Tibial artery (tissue), 4 donors: ENCODE results near the gene NPHP4.

ENCODE experiments used
- DNase-seq, 2 donors: peaks; one replicate each; pipeline ENCODE4 v3.0.0-alpha.2; 2019
- H3K27ac ChIP-seq, 2 donors: fragments of 200-600 bp; sonication (generic) in 1 of 2; 1 replicate in 1 of 2; 2 replicates in 1 of 2; pipeline ENCODE4 v1.5.1; 2018 to 2019; ENCODE audit warnings: mild to moderate bottlenecking in 1 of 2
- H3K27me3 ChIP-seq, 2 donors: fragments of 200-600 bp; sonication (generic) in 1 of 2; one replicate each; pipeline versions ENCODE4 v1.5.1 to v1.6.0; 2016 to 2019
- H3K36me3 ChIP-seq, 3 donors: fragments of 200-600 bp; sonication (generic) in 2 of 3; one replicate each; pipeline ENCODE4 v1.5.1; 2016 to 2019; ENCODE audit warnings: mild to moderate bottlenecking in 2 of 3
- H3K4me1 ChIP-seq, 4 donors: fragments of 200-600 bp; sonication (generic) in 2 of 4; 1 replicate in 3 of 4; 2 replicates in 1 of 4; pipeline ENCODE4 v1.5.1; 2016 to 2019
- H3K4me3 ChIP-seq, 2 donors: fragments of 200-600 bp; sonication (generic) in 1 of 2; 1 replicate in 1 of 2; 2 replicates in 1 of 2; pipeline ENCODE4 v1.5.1; 2018 to 2019; ENCODE audit warnings: mild to moderate bottlenecking in 2 of 2
- H3K9me3 ChIP-seq, 3 donors: fragments of 200-600 bp; sonication (generic) in 1 of 3; one replicate each; pipeline ENCODE4 v1.5.1; 2016 to 2019
- intact Hi-C: fragments of 100-400 bp; cut with DNase I; formaldehyde crosslinking; loops from one replicate; pipeline ENCODE4 v1.15.0; 2023; ENCODE audit warnings: low total_unique reads
- TF ChIP-seq, protein P1 (sequence below), 2 experiments: fragments of 200-600 bp in 1 of 2; fragments of 450-650 bp in 1 of 2; IDR thresholded peaks; one replicate each; pipeline ENCODE4 v1.5.1; 2017 to 2019; ENCODE audit warnings: antibody characterized with exemption in 2 of 2, mild to moderate bottlenecking in 1 of 2, moderate library complexity in 1 of 2

NPHP4 gene

GRCh38 chr1:6009120-6010040 is 17.2 kb upstream of the NPHP4 start:
- H3K27me3 ChIP-seq = peaks cover 0 to 10% of the 10 kb centered on the region in 2 donors
- no peaks in the 10 kb centered on the region for H3K36me3 ChIP-seq
- intact Hi-C loops = no loop called here
- no peak overlapping the region for H3K4me3 ChIP-seq
- no peaks in the 10 kb centered on the region for H3K9me3 ChIP-seq
- no peaks in the 10 kb centered on the region for H3K4me1 ChIP-seq
- TF ChIP-seq, protein P1, sequence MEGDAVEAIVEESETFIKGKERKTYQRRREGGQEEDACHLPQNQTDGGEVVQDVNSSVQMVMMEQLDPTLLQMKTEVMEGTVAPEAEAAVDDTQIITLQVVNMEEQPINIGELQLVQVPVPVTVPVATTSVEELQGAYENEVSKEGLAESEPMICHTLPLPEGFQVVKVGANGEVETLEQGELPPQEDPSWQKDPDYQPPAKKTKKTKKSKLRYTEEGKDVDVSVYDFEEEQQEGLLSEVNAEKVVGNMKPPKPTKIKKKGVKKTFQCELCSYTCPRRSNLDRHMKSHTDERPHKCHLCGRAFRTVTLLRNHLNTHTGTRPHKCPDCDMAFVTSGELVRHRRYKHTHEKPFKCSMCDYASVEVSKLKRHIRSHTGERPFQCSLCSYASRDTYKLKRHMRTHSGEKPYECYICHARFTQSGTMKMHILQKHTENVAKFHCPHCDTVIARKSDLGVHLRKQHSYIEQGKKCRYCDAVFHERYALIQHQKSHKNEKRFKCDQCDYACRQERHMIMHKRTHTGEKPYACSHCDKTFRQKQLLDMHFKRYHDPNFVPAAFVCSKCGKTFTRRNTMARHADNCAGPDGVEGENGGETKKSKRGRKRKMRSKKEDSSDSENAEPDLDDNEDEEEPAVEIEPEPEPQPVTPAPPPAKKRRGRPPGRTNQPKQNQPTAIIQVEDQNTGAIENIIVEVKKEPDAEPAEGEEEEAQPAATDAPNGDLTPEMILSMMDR (IDR thresholded peaks at IDR 0.05) = no peak
- no peak for DNase-seq
- H3K27ac ChIP-seq = no peak overlapping the region

DNA sequence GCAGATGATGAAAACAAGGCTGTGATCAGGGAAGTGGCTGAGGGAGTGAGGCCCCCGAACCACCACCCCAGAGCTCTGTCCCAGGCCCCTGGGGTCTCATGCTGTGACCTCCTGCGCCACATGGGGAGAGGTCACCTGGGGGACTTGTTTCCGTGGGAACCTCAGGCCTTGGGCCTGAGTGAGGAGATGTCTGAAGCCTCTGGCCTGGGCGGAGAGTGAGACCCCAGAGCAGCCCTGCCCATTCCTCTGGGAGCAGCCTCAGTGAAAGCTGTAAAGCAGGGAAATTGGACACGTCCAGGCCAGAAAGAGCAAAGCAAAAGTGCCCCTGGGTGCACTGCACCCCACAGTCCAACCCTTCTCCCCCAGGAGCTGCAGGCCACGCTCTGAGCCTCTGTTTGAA is 16.5 kb upstream of the NPHP4 start:
- Histone ChIP-seq H3K36me3 (no peaks in the 10 kb centered on the region), H3K4me1 (no peaks in the 10 kb centered on the region), H3K27me3 (peaks cover 0 to 13% of the 10 kb centered on the region in 2 donors), H3K9me3 (no peaks in the 10 kb centered on the region), H3K4me3 (no peak overlapping the region), H3K27ac (no peak overlapping the region)
- TF ChIP-seq, protein P1 (IDR thresholded peaks at IDR 0.05) = no peak
- DNase-seq = no peak
- intact Hi-C loops = no loop called here

GRCh38 chr1:6008084-6008415 is 15.8 kb upstream of the NPHP4 start:
- Histone ChIP-seq H3K27me3 (peaks cover 0 to 13% of the 10 kb centered on the region in 2 donors), H3K27ac (no peak overlapping the region), H3K4me1 (no peaks in the 10 kb centered on the region), H3K36me3 (no peaks in the 10 kb centered on the region), H3K4me3 (no peak overlapping the region), H3K9me3 (no peaks in the 10 kb centered on the region)
- intact Hi-C loops = no loop called here
- DNase-seq = no peak
- TF ChIP-seq, protein P1 (IDR thresholded peaks at IDR 0.05) = no peak

DNA sequence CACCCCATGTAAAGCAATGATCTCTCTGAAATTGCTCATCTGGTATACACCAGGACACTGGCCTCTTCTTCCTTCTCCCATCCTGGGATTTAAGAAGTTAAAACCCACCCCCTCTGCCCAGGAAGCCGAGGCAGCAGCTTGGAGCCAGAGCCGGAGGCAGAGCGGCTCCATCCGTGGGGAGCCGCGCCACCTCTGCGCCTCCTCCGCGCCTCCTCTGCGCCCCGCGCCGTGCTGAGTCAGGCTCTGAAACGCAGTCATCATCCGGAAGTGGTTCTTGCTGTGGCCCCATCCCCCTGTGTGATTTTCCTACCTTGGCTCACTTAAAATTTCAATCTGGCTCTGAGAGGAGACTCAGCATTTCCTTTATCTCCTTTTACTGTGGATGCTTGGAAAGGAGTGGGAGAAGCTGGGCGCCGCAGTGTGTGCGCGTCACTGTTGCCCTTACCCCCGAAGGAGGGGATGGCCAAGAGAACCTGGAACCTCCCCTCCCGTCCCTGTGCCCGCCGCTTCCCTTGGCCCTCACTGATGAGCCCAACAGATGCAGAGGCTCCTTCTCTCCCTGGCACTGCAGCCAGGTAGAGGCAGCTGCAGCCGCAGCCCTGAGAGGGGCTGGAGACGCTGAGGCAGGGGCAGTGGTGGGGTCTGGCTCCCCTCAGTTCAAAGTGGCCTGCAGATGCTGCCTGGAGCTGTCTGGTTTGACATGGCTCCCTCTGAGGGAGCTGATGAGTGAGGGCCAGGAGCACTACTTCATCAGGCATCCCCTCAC is 15.3 kb upstream of the NPHP4 start:
- TF ChIP-seq, protein P1 (IDR thresholded peaks at IDR 0.05) = no peak
- Histone ChIP-seq H3K27me3 (peaks cover 0 to 15% of the 10 kb centered on the region in 2 donors), H3K4me1 (no peaks in the 10 kb centered on the region), H3K9me3 (no peaks in the 10 kb centered on the region), H3K27ac (no peak overlapping the region), H3K36me3 (no peaks in the 10 kb centered on the region), H3K4me3 (no peak overlapping the region)
- intact Hi-C loops = no loop called here
- peak in 1 of 2 donors; percentile 39 for DNase-seq

GRCh38 chr1:6006882-6007281 is 14.7 kb upstream of the NPHP4 start:
- intact Hi-C loops = no loop called here
- Histone ChIP-seq H3K27ac (no peak overlapping the region), H3K9me3 (no peaks in the 10 kb centered on the region), H3K27me3 (peaks cover 0 to 22% of the 10 kb centered on the region in 2 donors), H3K36me3 (no peaks in the 10 kb centered on the region), H3K4me1 (no peaks in the 10 kb centered on the region), H3K4me3 (no peak overlapping the region)
- peak in 1 of 2 donors; percentile 37 for DNase-seq
- TF ChIP-seq, protein P1 (IDR thresholded peaks at IDR 0.05) = no peak
